CD4-positive, alpha-beta memory T cell (primary cell): Measurements from ENCODE around the gene SPP1. TPM values are rescaled to one million over a fixed set of nuclear protein-coding genes. Genes with fewer than 3 reads are reported as not detected.
A peak's percentile ranks its signal among the peaks of the same experiment; 100 is the strongest.

Experiments
- CTCF ChIA-PET: fragments of 350-600 bp; sonication (Branson Sonifier 250); formaldehyde crosslinking; loops from one replicate; lab custom pipeline; 2021; ENCODE audit warnings: inconsistent platforms; ENCODE audit not compliant: partially characterized antibody; lab: Charles Lee
- POLR2A ChIA-PET: fragments of 350-600 bp; sonication (Branson Sonifier 250); formaldehyde crosslinking; loops from one replicate; lab custom pipeline; 2021; ENCODE audit not compliant: partially characterized antibody; lab: Charles Lee
- DNase-seq, 5 donors: peaks; one replicate each; pipeline versions ENCODE4 v3.0.0 to v3.0.0-alpha.2; 2020 to 2022; ENCODE audit warnings: mixed read lengths in 1 of 5
- H3K27ac ChIP-seq: one replicate; pipeline ENCODE4 v1.7.0; 2013; ENCODE audit warnings: low read depth, low read length
- H3K27me3 ChIP-seq: 2 replicates; pipeline ENCODE4 v1.7.0; 2013; ENCODE audit warnings: mild to moderate bottlenecking, low read length, moderate library complexity; ENCODE audit not compliant: insufficient read depth
- H3K36me3 ChIP-seq: 2 replicates; pipeline ENCODE4 v1.7.0; 2013; ENCODE audit warnings: mild to moderate bottlenecking, low read length, moderate library complexity; ENCODE audit not compliant: insufficient read depth
- H3K4me1 ChIP-seq: 2 replicates; pipeline ENCODE4 v1.7.0; 2013; ENCODE audit warnings: mild to moderate bottlenecking, low read length, moderate library complexity; ENCODE audit not compliant: insufficient read depth
- H3K4me3 ChIP-seq, 2 donors: one replicate each; pipeline ENCODE4 v1.7.0; 2013; ENCODE audit warnings: low read length in 2 of 2, mild to moderate bottlenecking in 1 of 2
- H3K9me3 ChIP-seq, 2 donors: one replicate each; pipeline ENCODE4 v1.7.0; 2013; ENCODE audit warnings: low read length in 2 of 2, control low read depth in 1 of 2; ENCODE audit not compliant: control insufficient read depth in 1 of 2
- H3K27ac Mint-ChIP-seq, 7 donors: one replicate each; pipeline ENCODE4 v1.8.0; 2020 to 2021; ENCODE audit warnings: mixed read lengths in 7 of 7, mild to moderate bottlenecking in 6 of 7, inconsistent platforms in 3 of 7, moderate library complexity in 3 of 7
- H3K27me3 Mint-ChIP-seq, 2 donors: one replicate each; pipeline ENCODE4 v1.8.0; 2020 to 2021; ENCODE audit warnings: mixed read lengths in 2 of 2
- H3K36me3 Mint-ChIP-seq, 2 donors: one replicate each; pipeline ENCODE4 v1.8.0; 2020 to 2021; ENCODE audit warnings: mixed read lengths in 2 of 2, inconsistent platforms in 1 of 2, mild to moderate bottlenecking in 1 of 2
- H3K4me1 Mint-ChIP-seq, 4 donors: one replicate each; pipeline ENCODE4 v1.8.0; 2020 to 2021; ENCODE audit warnings: mixed read lengths in 4 of 4, mild to moderate bottlenecking in 1 of 4
- H3K4me3 Mint-ChIP-seq, 8 donors: one replicate each; pipeline ENCODE4 v1.8.0; 2020 to 2021; ENCODE audit warnings: mixed read lengths in 8 of 8, mild to moderate bottlenecking in 7 of 8, moderate library complexity in 6 of 8, inconsistent platforms in 3 of 8
- H3K9me3 Mint-ChIP-seq, 8 donors: one replicate each; pipeline ENCODE4 v1.8.0; 2020 to 2021; ENCODE audit warnings: mixed read lengths in 8 of 8, mild to moderate bottlenecking in 5 of 8, inconsistent platforms in 3 of 8, moderate library complexity in 1 of 8
- intact Hi-C: fragments of 100-400 bp; cut with micrococcal nuclease; formaldehyde crosslinking; loops from one replicate; pipeline ENCODE4 v1.15.1; 2023
- polyA plus RNA-seq, 2 donors: library from polyadenylated mRNA; unstranded; fragments of 300-500 nt; fragmentation: Illumina TruSeq; gene quantifications; one replicate each; pipeline ENCODE4 v1.2.3, GENCODE V29; 2021
- total RNA-seq, 2 experiments: library from RNA; stranded (reverse); gene quantifications; one replicate each; pipeline ENCODE4 v1.2.3, GENCODE V29; 2021

The SPP1 gene
- total and polyA plus RNA-seq, 4 experiments from 2014 or later = 15.5 to 19.9 TPM; not detected in 2

- peaks cover 0 to 3% (median 0%) of the 10 kb centered on the region in 8 donors for H3K9me3 Mint-ChIP-seq
- intact Hi-C loops = no loop called here
- Histone ChIP-seq H3K27me3 (peaks cover 5% of the 10 kb centered on the region), H3K36me3 (no peaks in the 10 kb centered on the region), H3K4me3 (no peak overlapping the region), H3K4me1 (no peaks in the 10 kb centered on the region), H3K27ac (no peak overlapping the region), H3K9me3 (no peaks in the 10 kb centered on the region)
- ChIA-PET CTCF (interaction anchor here (0.9 kb wide), 1 partner anchor 10 kb away, joined by 3 read pairs; no protein-coding TSS in a partner anchor), POLR2A (no interaction called here)
- no peak overlapping the region for H3K27ac Mint-ChIP-seq
- no peak overlapping the region for H3K4me3 Mint-ChIP-seq
- no peaks in the 10 kb centered on the region for H3K4me1 Mint-ChIP-seq
- DNase-seq = no peak
- no peaks in the 10 kb centered on the region for H3K36me3 Mint-ChIP-seq
- H3K27me3 Mint-ChIP-seq = peaks cover 8 to 21% of the 10 kb centered on the region in 2 donors
Measured at GRCh38 chr4:87967193-87967592, 8.3 kb upstream of the SPP1 start.

GRCh38 chr4:87970121-87970520 lies 5.4 kb upstream of the SPP1 start:
- no peaks in the 10 kb centered on the region for H3K4me1 ChIP-seq
- no peak overlapping the region for H3K4me3 Mint-ChIP-seq
- DNase-seq = no peak
- H3K27me3 ChIP-seq = peaks cover 5% of the 10 kb centered on the region
- H3K9me3 Mint-ChIP-seq = peaks cover 0 to 3% (median 0%) of the 10 kb centered on the region in 8 donors
- ChIA-PET CTCF (no interaction called here), POLR2A (no interaction called here)
- no peaks in the 10 kb centered on the region for H3K9me3 ChIP-seq
- H3K4me1 Mint-ChIP-seq = peaks cover under 1 to 5% (median 3%) of the 10 kb centered on the region in 4 donors
- no peak overlapping the region for H3K27ac Mint-ChIP-seq
- intact Hi-C loops = loop anchor here (5.0 kb wide), 1 partner anchor 242 kb away; no protein-coding TSS in a partner anchor
- H3K27ac ChIP-seq = no peak overlapping the region
- no peak overlapping the region for H3K4me3 ChIP-seq
- H3K27me3 Mint-ChIP-seq = peaks cover 15 to 28% of the 10 kb centered on the region in 2 donors
- H3K36me3 Mint-ChIP-seq = no peaks in the 10 kb centered on the region
- no peaks in the 10 kb centered on the region for H3K36me3 ChIP-seq

GRCh38 chr4:87971866-87972265 lies 3.6 kb upstream of the SPP1 start:
- H3K9me3 ChIP-seq = no peaks in the 10 kb centered on the region
- no peak overlapping the region for H3K27ac ChIP-seq
- ChIA-PET CTCF (interaction anchor here (1.0 kb wide), 1 partner anchor 119 kb away, joined by 3 read pairs; no protein-coding TSS in a partner anchor), POLR2A (no interaction called here)
- no peak for DNase-seq
- Mint-ChIP-seq H3K27me3 (peaks cover 19 to 32% of the 10 kb centered on the region in 2 donors), H3K36me3 (no peaks in the 10 kb centered on the region), H3K4me3 (no peak overlapping the region), H3K4me1 (peaks cover 6 to 11% (median 7%) of the 10 kb centered on the region in 4 donors), H3K27ac (no peak overlapping the region), H3K9me3 (peaks cover 0 to under 1% (median 0%) of the 10 kb centered on the region in 8 donors)
- no peaks in the 10 kb centered on the region for H3K36me3 ChIP-seq
- H3K4me1 ChIP-seq = peaks cover 7% of the 10 kb centered on the region
- intact Hi-C loops = loop anchor here (2.0 to 5.0 kb wide), 2 partner anchors 119 to 240 kb away; no protein-coding TSS in a partner anchor
- peaks cover 5% of the 10 kb centered on the region for H3K27me3 ChIP-seq
- no peak overlapping the region for H3K4me3 ChIP-seq

GRCh38 chr4:87973283-87974169 lies 2.0 kb upstream of the SPP1 start:
- ChIA-PET POLR2A (no interaction called here), CTCF (interaction anchor here (0.6 to 1.5 kb wide), 10 partner anchors 10 to 807 kb away, joined by 3 to 18 read pairs (median 4); no protein-coding TSS in a partner anchor)
- Histone ChIP-seq H3K9me3 (no peaks in the 10 kb centered on the region), H3K27me3 (peaks cover 5% of the 10 kb centered on the region), H3K27ac (no peak overlapping the region), H3K4me1 (peaks cover 7% of the 10 kb centered on the region), H3K36me3 (no peaks in the 10 kb centered on the region), H3K4me3 (no peak overlapping the region)
- peaks cover 20 to 28% of the 10 kb centered on the region in 2 donors for H3K27me3 Mint-ChIP-seq
- no peaks in the 10 kb centered on the region for H3K9me3 Mint-ChIP-seq
- intact Hi-C loops = loop anchor here (2.0 to 5.0 kb wide), 2 partner anchors 121 to 239 kb away; no protein-coding TSS in a partner anchor
- no peak overlapping the region for H3K27ac Mint-ChIP-seq
- H3K4me1 Mint-ChIP-seq = peaks cover 6 to 11% (median 7%) of the 10 kb centered on the region in 4 donors
- peak in 4 of 5 donors; percentile 9 to 22 (median 16) for DNase-seq
- H3K4me3 Mint-ChIP-seq = no peak overlapping the region
- H3K36me3 Mint-ChIP-seq = no peaks in the 10 kb centered on the region

- intact Hi-C loops = loop anchor here (5.0 kb wide), 1 partner anchor 237 kb away; no protein-coding TSS in a partner anchor
Measured at GRCh38 chr4:87974856-87975462, 555 bp upstream of the SPP1 start.

GRCh38 chr4:87977521-87978278 lies 2.2 kb downstream of the SPP1 start:
- H3K4me1 Mint-ChIP-seq = peaks cover 6 to 11% (median 7%) of the 10 kb centered on the region in 4 donors

More at GRCh38 chr4:87974856-87975462, 555 bp upstream of the SPP1 start:
- peaks cover 22 to 23% of the 10 kb centered on the region in 2 donors for H3K27me3 Mint-ChIP-seq
- peaks cover 6 to 11% (median 7%) of the 10 kb centered on the region in 4 donors for H3K4me1 Mint-ChIP-seq
- POLR2A ChIA-PET = no interaction called here
- no peaks in the 10 kb centered on the region for H3K9me3 Mint-ChIP-seq
- H3K27ac Mint-ChIP-seq = peak overlapping the region in 1 of 7 donors; percentile 16
- H3K4me3 Mint-ChIP-seq = peak overlapping the region in 3 of 8 donors; percentile 18 to 61 (median 28)
- H3K9me3 ChIP-seq = no peaks in the 10 kb centered on the region
- no peak for DNase-seq
- H3K36me3 Mint-ChIP-seq = no peaks in the 10 kb centered on the region
- no peak overlapping the region for H3K4me3 ChIP-seq
- peaks cover 3% of the 10 kb centered on the region for H3K27me3 ChIP-seq
- no peaks in the 10 kb centered on the region for H3K36me3 ChIP-seq
- H3K27ac ChIP-seq = no peak overlapping the region
- peaks cover 7% of the 10 kb centered on the region for H3K4me1 ChIP-seq
- CTCF ChIA-PET = interaction anchor here (0.7 to 0.8 kb wide), 2 partner anchors 11 to 17 kb away, joined by 3 read pairs; no protein-coding TSS in a partner anchor

More at GRCh38 chr4:87977521-87978278, 2.2 kb downstream of the SPP1 start:
- ChIA-PET POLR2A (no interaction called here), CTCF (interaction anchor here (0.9 to 1.3 kb wide), 5 partner anchors 9 to 129 kb away, joined by 3 read pairs; no protein-coding TSS in a partner anchor)
- intact Hi-C loops = no loop called here
- Histone ChIP-seq H3K9me3 (no peaks in the 10 kb centered on the region), H3K27me3 (peaks cover 3% of the 10 kb centered on the region), H3K27ac (no peak overlapping the region), H3K4me1 (peaks cover 7% of the 10 kb centered on the region), H3K4me3 (no peak overlapping the region), H3K36me3 (no peaks in the 10 kb centered on the region)
- H3K27ac Mint-ChIP-seq = no peak overlapping the region
- H3K27me3 Mint-ChIP-seq = peaks cover 20 to 25% of the 10 kb centered on the region in 2 donors
- no peaks in the 10 kb centered on the region for H3K9me3 Mint-ChIP-seq
- DNase-seq = no peak
- no peak overlapping the region for H3K4me3 Mint-ChIP-seq
- H3K36me3 Mint-ChIP-seq = no peaks in the 10 kb centered on the region
